Activated CD4-positive, alpha-beta T cell treated with anti-CD3 and anti-CD28 coated beads, Interleukin-2, Interleukin-4, amounts not matched to agents 100 ng/mL and 50 ng/mL, durations not matched to agents 16 hours and 8 hours (primary cell): ENCODE results near the gene ZDHHC11.
"Not testable (repeated sequence)": the region's sequence is repeated elsewhere in the genome, so short reads cannot be mapped to it uniquely, and the experiment has no call there.

Experiments
- DNase-seq: peaks from one replicate; pipeline ENCODE4 v3.0.0-alpha.2; 2020; ENCODE audit warnings: low spot score

Gene ZDHHC11

GRCh38 chr5:845031-845675 lies 5.6 kb downstream of the ZDHHC11 start:
- not testable (repeated sequence) for DNase-seq

GRCh38 chr5:844426-844825 lies 6.4 kb downstream of the ZDHHC11 start:
- not testable (repeated sequence) for DNase-seq

GRCh38 chr5:843926-844325 lies 6.9 kb downstream of the ZDHHC11 start:
- DNase-seq, result not testable (repeated sequence)

GRCh38 chr5:843371-843770 lies 7.4 kb downstream of the ZDHHC11 start:
- DNase-seq, result not testable (repeated sequence)

GRCh38 chr5:842402-843221 lies 8.2 kb downstream of the ZDHHC11 start:
- not testable (repeated sequence) for DNase-seq

- DNase-seq, result not testable (repeated sequence)
These were observed 9.0 kb downstream of the ZDHHC11 start for GRCh38 chr5:841531-842401.

- DNase-seq, result not testable (repeated sequence)
These were observed 9.8 kb downstream of the ZDHHC11 start for GRCh38 chr5:840974-841435.

- not testable (repeated sequence) for DNase-seq
These were observed 10.4 kb downstream of the ZDHHC11 start for GRCh38 chr5:840118-840973.

GRCh38 chr5:838431-838851 lies 12.3 kb downstream of the ZDHHC11 start:
- not testable (repeated sequence) for DNase-seq

- not testable (repeated sequence) for DNase-seq
These were observed 13.1 kb downstream of the ZDHHC11 start for GRCh38 chr5:837621-838121.

GRCh38 chr5:835933-836612 lies 14.7 kb downstream of the ZDHHC11 start:
- not testable (repeated sequence) for DNase-seq

GRCh38 chr5:834013-834412 lies 16.8 kb downstream of the ZDHHC11 start:
- DNase-seq, result not testable (repeated sequence)

GRCh38 chr5:828194-828593 lies 22.6 kb downstream of the ZDHHC11 start:
- DNase-seq, result not testable (repeated sequence)

GRCh38 chr5:825544-825943 lies 25.2 kb downstream of the ZDHHC11 start:
- not testable (repeated sequence) for DNase-seq

- no peak for DNase-seq
These were observed 29.3 kb downstream of the ZDHHC11 start for GRCh38 chr5:821504-821903.

GRCh38 chr5:820245-820644 lies 30.5 kb downstream of the ZDHHC11 start:
- DNase-seq, result no peak

GRCh38 chr5:819078-819477 lies 31.7 kb downstream of the ZDHHC11 start:
- DNase-seq, result no peak

- DNase-seq, result no peak
These were observed 34.6 kb downstream of the ZDHHC11 start for GRCh38 chr5:816176-816575.

GRCh38 chr5:815449-815848 lies 35.3 kb downstream of the ZDHHC11 start:
- no peak for DNase-seq

GRCh38 chr5:813575-813974 lies 37.2 kb downstream of the ZDHHC11 start:
- not testable (repeated sequence) for DNase-seq
